GM21423 (cell line): ENCODE results near the gene RPUSD2.

Experiments used
- ATAC-seq: cut with Tn5 transposase; IDR thresholded peaks from one replicate; pipeline ENCODE4 v1.9.1; 2021; ENCODE audit warnings: mild to moderate bottlenecking, moderate library complexity; ENCODE audit not compliant: unreplicated experiment

Gene RPUSD2, protein sequence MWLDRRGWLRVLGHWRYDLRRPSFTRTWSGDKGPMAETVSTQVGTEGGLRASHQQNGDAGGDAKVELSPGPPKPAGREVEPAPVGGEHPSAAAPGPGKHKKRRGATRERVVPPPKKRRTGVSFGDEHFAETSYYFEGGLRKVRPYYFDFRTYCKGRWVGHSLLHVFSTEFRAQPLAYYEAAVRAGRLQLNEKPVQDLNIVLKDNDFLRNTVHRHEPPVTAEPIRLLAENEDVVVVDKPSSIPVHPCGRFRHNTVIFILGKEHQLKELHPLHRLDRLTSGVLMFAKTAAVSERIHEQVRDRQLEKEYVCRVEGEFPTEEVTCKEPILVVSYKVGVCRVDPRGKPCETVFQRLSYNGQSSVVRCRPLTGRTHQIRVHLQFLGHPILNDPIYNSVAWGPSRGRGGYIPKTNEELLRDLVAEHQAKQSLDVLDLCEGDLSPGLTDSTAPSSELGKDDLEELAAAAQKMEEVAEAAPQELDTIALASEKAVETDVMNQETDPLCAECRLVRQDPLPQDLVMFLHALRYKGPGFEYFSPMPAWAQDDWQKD

GRCh38 chr15:40569129-40569953 is at the start of gene RPUSD2:
Gene RPUSD2, plus strand, starts transcription at chr15:40569299. Its CDS starts 39 bp downstream, at chr15:40569338.
- ATAC-seq = peak; percentile 50

GRCh38 chr15:40523611-40524010 is 45.5 kb upstream of the RPUSD2 start:
- ATAC-seq = no peak

DNA sequence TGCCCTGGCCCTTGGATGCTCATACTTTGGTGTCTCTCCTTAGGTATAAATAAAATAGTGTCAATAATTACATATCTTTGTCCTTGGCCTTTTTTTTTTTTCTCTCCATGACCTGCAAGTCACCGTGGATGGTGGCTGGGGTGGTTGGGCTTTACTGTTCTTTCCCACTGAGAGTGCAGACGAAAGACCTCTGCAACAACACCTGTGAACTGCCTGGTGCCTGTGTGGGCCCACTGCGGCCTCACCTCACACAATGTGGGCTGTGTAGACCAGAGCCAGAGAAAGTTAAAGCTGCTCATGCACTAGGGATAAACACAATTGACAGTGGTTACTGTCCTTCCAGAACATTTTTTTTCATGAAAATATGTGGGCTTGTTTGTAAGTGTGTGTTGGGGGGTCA is 43.2 kb upstream of the RPUSD2 start:
- no peak for ATAC-seq

DNA sequence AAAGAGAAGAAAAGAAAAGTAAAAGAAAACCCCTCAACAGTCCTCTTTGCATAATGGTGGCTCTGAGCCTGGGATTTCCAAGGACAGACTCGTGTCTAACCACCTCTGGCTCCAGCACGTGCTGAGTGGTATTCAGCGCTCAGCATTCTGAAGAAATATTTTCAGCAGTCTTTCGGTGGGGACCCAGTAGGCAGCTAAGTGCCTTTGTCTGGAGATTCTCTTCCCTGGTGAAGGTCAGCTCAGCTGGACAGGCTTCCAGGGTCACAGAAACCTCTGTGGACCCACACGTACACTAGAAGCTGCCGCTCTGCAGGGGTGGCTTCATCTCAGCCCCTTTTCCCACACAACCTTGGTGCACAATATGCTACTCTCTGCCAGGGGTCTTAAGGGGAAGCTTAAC is 40.3 kb upstream of the RPUSD2 start:
- ATAC-seq = no peak

DNA sequence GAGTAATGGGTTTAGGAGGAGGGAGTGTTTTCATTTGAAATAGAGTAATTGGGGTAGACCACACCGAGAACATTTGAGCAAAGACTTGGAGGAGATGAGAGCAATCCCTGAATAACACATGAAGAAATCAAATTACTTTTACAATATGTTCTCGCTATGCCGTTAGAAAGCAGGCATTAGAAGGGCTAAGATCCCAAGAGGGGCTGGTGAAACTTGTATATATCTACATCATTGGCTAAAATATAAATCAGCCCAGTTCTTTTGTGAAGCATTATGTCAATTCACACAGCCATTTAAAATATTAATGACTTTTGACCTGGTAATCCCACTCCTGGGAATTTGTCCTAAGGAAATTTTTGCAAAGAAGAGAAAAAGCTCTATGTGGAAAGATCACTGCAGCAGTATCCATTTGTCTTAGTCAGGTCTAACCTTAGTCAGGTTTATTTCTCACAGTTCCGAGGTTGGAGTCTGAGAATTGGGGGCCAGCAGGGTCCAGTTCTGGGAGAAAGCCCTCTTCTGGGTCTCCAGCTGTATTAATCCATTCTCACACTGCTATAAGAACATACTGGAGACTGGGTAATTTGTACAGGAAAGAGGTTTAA is 35.2 kb upstream of the RPUSD2 start:
- ATAC-seq = no peak

DNA sequence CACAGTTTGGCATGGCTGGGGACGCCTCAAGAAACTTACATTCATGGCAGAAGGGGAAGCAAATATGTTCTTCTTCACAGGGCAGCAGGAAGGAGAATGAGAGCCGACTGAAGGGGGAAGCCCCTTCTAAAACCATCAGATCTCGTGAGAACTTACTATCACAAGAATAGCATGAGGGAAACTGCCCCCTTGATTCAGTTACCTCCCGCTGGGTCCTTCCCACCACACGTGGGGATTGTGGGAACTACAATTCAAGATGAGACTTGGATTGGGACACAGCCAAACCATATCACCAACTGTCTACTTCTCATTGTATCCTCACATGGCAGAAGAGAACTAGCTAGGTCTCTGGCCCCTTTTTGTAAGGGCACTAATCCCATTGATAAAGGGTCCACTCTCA is 34.7 kb upstream of the RPUSD2 start:
- ATAC-seq = no peak

- no peak for ATAC-seq
Observed at GRCh38 chr15:40536501-40536900, 32.6 kb upstream of the RPUSD2 start.

DNA sequence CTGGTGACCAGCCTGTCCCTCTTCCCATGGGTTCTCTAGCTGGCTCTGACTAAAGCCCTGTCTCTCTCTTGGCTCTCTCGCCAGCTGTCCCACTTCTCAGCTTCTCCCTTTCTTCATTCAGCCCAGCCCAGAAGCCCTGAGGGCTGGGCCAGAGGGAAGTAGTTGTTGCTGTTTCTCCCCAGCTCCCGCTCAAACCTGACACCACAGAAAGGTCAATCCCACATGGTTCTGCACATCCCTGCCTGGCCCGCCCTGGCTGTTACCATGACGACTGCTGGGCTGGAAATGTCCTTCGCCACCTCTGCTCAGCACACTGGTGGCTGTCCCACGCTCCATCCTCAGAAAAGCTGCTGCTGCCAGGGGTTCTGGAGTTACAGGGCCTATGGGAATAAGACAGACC is 30.1 kb upstream of the RPUSD2 start:
- ATAC-seq = no peak

GRCh38 chr15:40543082-40543481 is 26.0 kb upstream of the RPUSD2 start:
- no peak for ATAC-seq

DNA sequence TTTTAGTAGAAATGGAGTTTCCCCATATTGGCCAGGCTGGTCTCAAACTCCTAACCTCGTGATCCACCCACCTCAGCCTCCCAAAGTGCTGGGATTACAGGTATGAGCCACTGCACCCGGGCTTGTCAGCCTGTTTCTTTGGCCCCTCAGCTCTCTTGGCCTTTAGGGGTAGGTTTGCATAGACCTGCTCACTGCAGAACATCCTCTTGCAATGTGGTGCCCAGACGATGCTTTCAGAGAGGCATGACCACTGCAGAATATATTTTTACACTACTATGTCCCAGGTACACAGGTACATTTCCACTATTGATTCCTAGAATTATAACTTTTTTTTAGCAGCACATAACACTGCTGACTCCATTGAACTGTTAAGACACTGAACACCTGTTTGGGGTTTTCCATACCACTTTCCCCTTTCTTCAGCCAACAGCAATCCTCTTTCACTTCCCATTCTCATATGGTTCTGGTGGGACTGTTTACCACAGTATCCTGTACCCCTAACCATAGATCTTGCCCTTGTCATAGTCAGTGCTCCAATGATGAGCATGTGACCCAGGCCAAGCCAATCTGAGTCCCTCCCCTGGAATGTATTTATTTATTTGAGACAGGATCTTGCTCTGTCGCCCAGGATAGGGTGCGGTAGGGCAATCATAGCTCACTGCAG is 25.3 kb upstream of the RPUSD2 start:
- ATAC-seq = peak; percentile 78

- no peak for ATAC-seq
Observed at GRCh38 chr15:40545457-40545856, 23.6 kb upstream of the RPUSD2 start.

DNA sequence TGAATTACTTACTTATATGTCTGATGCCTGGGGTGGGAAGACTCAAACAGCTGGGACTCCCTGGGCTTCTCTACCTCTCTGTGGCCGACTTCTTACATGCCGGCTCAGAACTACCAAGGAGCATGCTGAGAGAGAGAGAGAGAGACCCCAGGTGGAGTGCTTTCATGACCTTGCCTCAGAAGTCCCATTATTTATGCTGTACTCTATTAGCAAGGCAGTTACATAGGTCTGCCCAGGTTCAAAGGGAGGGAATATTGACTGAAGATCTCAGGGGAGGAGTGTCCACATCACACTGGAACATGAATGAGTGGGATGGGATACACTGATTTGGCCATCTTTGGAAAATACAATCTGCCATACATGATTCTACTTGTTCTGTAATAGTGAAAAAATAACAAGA is 20.5 kb upstream of the RPUSD2 start:
- no peak for ATAC-seq

GRCh38 chr15:40549894-40550293 is 19.2 kb upstream of the RPUSD2 start:
- ATAC-seq = no peak

- ATAC-seq = peak; percentile 76
Observed at GRCh38 chr15:40550341-40551037, 18.6 kb upstream of the RPUSD2 start.

GRCh38 chr15:40554161-40554525 is 15.0 kb upstream of the RPUSD2 start:
- ATAC-seq = no peak

DNA sequence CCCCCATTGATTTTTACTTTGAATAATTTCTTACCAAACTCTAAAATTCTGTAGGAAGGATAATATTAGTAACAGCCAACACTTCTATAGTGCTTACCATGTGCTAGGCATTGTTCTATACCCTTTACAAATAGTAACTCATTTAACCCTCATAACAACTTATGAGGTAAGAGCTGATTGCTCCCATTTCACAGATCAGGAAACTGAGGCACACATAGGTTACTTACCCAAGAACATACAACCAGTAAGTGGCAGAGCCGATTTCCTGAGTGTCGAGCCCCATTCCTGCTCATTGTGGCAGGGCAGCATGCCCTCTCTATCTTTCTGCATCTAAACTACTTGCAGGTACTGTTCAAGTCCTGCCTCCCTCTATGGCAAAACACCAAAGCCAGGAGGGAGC is 13.2 kb upstream of the RPUSD2 start:
- no peak for ATAC-seq

DNA sequence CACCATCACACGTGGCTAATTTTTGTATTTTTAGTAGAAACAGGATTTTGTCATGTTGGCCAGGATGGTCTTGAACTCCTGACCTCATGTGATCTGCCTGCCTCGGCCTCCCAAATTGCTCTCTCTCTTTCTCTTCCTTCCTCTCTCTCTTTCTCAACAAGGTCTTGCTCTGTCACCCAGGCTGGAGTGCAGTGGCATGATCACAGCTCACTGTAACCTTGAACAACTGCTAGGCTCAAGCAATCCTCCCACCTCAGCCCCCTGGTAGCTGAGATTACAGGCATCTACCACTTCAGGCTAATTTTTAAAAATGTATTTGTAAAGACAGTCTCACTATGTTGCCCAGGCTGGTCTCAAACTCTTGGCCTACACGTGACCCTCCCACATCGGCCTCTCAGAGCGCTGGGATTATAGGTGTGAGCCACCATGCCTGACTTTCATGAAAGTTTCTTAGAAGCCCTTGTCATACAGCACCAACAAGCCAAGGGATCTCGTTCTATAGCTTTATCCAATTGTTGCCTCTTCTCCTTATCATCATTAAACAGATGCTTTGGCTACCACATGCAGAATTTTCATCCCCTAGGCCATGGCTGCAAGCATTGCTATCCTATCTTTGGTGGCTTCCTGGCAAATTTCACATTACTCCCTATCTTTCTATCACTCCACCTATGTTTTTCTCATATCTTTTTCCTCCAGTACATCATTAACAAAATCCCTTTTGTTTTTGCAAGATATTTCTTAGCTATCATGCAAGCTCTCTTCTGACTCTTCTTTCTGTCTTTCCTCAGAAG is 10.0 kb upstream of the RPUSD2 start:
- ATAC-seq = no peak

- ATAC-seq = no peak
Observed at GRCh38 chr15:40562691-40563090, 6.4 kb upstream of the RPUSD2 start.

DNA sequence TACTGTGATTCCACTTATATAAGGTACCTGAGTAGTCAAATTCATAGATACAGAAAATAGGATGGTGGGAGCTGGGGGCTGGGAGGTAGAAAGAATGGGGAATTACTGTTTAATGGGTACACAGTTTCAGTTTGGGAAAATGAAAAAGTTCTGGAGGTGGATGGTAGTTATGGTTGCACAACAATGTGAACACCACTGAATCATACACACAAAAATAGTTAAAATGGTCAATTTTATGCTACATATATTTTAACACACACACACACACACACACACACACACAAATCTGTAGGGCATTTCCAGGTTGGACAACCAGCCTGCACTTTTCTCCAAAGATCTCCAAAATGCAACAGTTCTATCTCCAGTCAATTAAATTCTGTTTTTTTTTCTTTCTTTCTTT is 5.7 kb upstream of the RPUSD2 start:
- ATAC-seq = no peak
